Sigmoid colon (tissue), 7 donors: ENCODE measurements around the gene SREK1. TPM values are rescaled to one million over a fixed set of nuclear protein-coding genes. Genes with fewer than 3 reads are reported as not detected.

ENCODE experiments used
- DNase-seq: peaks from one replicate; pipeline ENCODE4 v3.0.0-alpha.2; 2019
- H3K27ac ChIP-seq, 4 donors: fragments of 200-600 bp; sonication (generic); one replicate each; pipeline ENCODE4 v1.5.1; 2016 to 2019; ENCODE audit warnings: mild to moderate bottlenecking in 1 of 4
- H3K27me3 ChIP-seq, 3 donors: fragments of 200-600 bp; sonication (generic); one replicate each; pipeline ENCODE4 v1.5.1; 2019; ENCODE audit warnings: mild to moderate bottlenecking in 1 of 3
- H3K36me3 ChIP-seq, 4 donors: fragments of 200-600 bp; sonication (generic); one replicate each; pipeline ENCODE4 v1.5.1; 2016 to 2019
- H3K4me1 ChIP-seq, 4 donors: fragments of 200-600 bp; sonication (generic); one replicate each; pipeline ENCODE4 v1.5.1; 2017 to 2019
- H3K4me3 ChIP-seq, 4 donors: fragments of 200-600 bp; sonication (generic); one replicate each; pipeline ENCODE4 v1.5.1; 2017 to 2019; ENCODE audit warnings: mild to moderate bottlenecking in 2 of 4, moderate library complexity in 1 of 4
- H3K9me3 ChIP-seq, 4 donors: fragments of 200-600 bp in 3 of 4; sonication (generic) in 3 of 4; one replicate each; pipeline versions ENCODE4 v1.5.1 to v1.6.1; 2013 to 2019
- CTCF ChIP-seq, 4 experiments: fragments of 450-650 bp in 3 of 4; fragments of 200-600 bp in 1 of 4; IDR thresholded peaks; one replicate each; pipeline ENCODE4 v1.5.1; 2016 to 2019; ENCODE audit warnings: antibody characterized with exemption in 4 of 4, mild to moderate bottlenecking in 3 of 4, moderate library complexity in 2 of 4
- EP300 ChIP-seq, 4 donors: sonication (generic); formaldehyde crosslinking; IDR thresholded peaks; one replicate each; pipeline ENCODE4 v1.6.1; 2017; ENCODE audit warnings: antibody characterized with exemption in 4 of 4
- POLR2A ChIP-seq, 2 donors: fragments of 450-650 bp; IDR thresholded peaks; one replicate each; pipeline ENCODE4 v1.6.1; 2016; ENCODE audit warnings: antibody characterized with exemption in 2 of 2, mild to moderate bottlenecking in 2 of 2, moderate library complexity in 2 of 2
- POLR2AphosphoS5 ChIP-seq, 4 donors: sonication (generic); formaldehyde crosslinking; IDR thresholded peaks; one replicate each; pipeline ENCODE4 v1.6.1; 2017; ENCODE audit warnings: antibody characterized with exemption in 4 of 4
- WGBS, 2 donors: extraction: QIAGEN DNeasy Blood & Tissue Kit; methylation state at CpG; one replicate each; pipeline ENCODE4 v1.1.7; 2013; 5-methylcytosine and 5-hydroxymethylcytosine counted together
- intact Hi-C: fragments of 100-400 bp; cut with DNase I; formaldehyde crosslinking; loops from one replicate; pipeline ENCODE4 v1.15.1; 2023
- polyA plus RNA-seq, 3 donors: library from polyadenylated mRNA; stranded (reverse); fragments of 200-250 nt; gene quantifications; one replicate each; pipeline ENCODE4 v1.2.3, GENCODE V29; 2013
- total RNA-seq, 4 donors: library from RNA; depleted of rRNA; stranded (reverse); fragments of >200 nt; gene quantifications; one replicate each; pipeline ENCODE4 v1.1.0, GENCODE V29; 2016
- donor health status: healthy with polysubstance abuse.
- donor health status: Bipolar disorder and iron deficiency.
- donor health status: healthy.

SREK1 gene
- total and polyA plus RNA-seq, 7 donors: 9.0 to 127 (median 63.5) TPM

- Histone ChIP-seq H3K9me3 (peaks cover 0 to 2% (median 0%) of the 10 kb centered on the region in 4 donors), H3K27me3 (no peaks in the 10 kb centered on the region), H3K4me3 (no peak overlapping the region), H3K27ac (no peak overlapping the region), H3K36me3 (no peaks in the 10 kb centered on the region), H3K4me1 (no peaks in the 10 kb centered on the region)
- TF ChIP-seq POLR2AphosphoS5 (IDR thresholded peaks at IDR 0.05): no peak
- peak in 2 of 4 experiments; percentile 11 to 22 for TF ChIP-seq CTCF (IDR thresholded peaks at IDR 0.05)
- 58 to 62% methylated on average over 4 of the region's 4 CpGs for WGBS, 2 donors
- intact Hi-C loops: loop anchor here (5.0 kb wide), 1 partner anchor 51 kb away; no protein-coding TSS in a partner anchor
- DNase-seq: no peak
Measured at GRCh38 chr5:66223637-66224036, 79.5 kb downstream of the SREK1 start.

- no peak overlapping the region for H3K4me3 ChIP-seq
- no peaks in the 10 kb centered on the region for H3K27me3 ChIP-seq
- no peaks in the 10 kb centered on the region for H3K36me3 ChIP-seq
- TF ChIP-seq POLR2A (IDR thresholded peaks at IDR 0.05): no peak
- TF ChIP-seq CTCF (IDR thresholded peaks at IDR 0.05): no peak
- no peak for TF ChIP-seq POLR2AphosphoS5 (IDR thresholded peaks at IDR 0.05)
- TF ChIP-seq EP300 (IDR thresholded peaks at IDR 0.05): no peak
- H3K4me1 ChIP-seq: no peaks in the 10 kb centered on the region
- WGBS, 2 donors: 92% methylated on average over 3 of the region's 3 CpGs
- H3K9me3 ChIP-seq: peaks cover 0 to 2% (median 0%) of the 10 kb centered on the region in 4 donors
- DNase-seq: no peak
- intact Hi-C loops: loop anchor here (5.0 kb wide), 1 partner anchor 52 kb away; no protein-coding TSS in a partner anchor
- H3K27ac ChIP-seq: no peak overlapping the region
Measured at GRCh38 chr5:66224274-66224673, 80.2 kb downstream of the SREK1 start.

GRCh38 chr5:66224773-66225553, 80.9 kb downstream of the SREK1 start:
- DNase-seq: no peak
- 87 to 91% methylated on average over 8 of the region's 8 CpGs for whole genome bisulfite sequencing, 2 donors
- no peaks in the 10 kb centered on the region for H3K36me3 ChIP-seq
- TF ChIP-seq CTCF (IDR thresholded peaks at IDR 0.05): no peak
- no peak for TF ChIP-seq POLR2AphosphoS5 (IDR thresholded peaks at IDR 0.05)
- TF ChIP-seq POLR2A (IDR thresholded peaks at IDR 0.05): no peak
- TF ChIP-seq EP300 (IDR thresholded peaks at IDR 0.05): no peak
- H3K4me1 ChIP-seq: no peaks in the 10 kb centered on the region
- H3K9me3 ChIP-seq: peaks cover 0 to 2% (median 0%) of the 10 kb centered on the region in 4 donors
- intact Hi-C loops: loop anchor here (5.0 kb wide), 1 partner anchor 53 kb away; no protein-coding TSS in a partner anchor
- H3K27me3 ChIP-seq: no peaks in the 10 kb centered on the region
- no peak overlapping the region for H3K4me3 ChIP-seq
- no peak overlapping the region for H3K27ac ChIP-seq

GRCh38 chr5:66230551-66230950, 86.5 kb downstream of the SREK1 start:
- no peaks in the 10 kb centered on the region for H3K27me3 ChIP-seq
- intact Hi-C loops: no loop called here
- DNase-seq: no peak
- peaks cover 0 to 2% (median 0%) of the 10 kb centered on the region in 4 donors for H3K9me3 ChIP-seq
- no peak overlapping the region for H3K4me3 ChIP-seq
- no peaks in the 10 kb centered on the region for H3K4me1 ChIP-seq
- H3K36me3 ChIP-seq: no peaks in the 10 kb centered on the region
- 84 to 94% methylated on average over 1 of the region's 1 CpG for WGBS, 2 donors
- no peak for TF ChIP-seq POLR2A (IDR thresholded peaks at IDR 0.05)
- TF ChIP-seq POLR2AphosphoS5 (IDR thresholded peaks at IDR 0.05): no peak
- no peak for TF ChIP-seq CTCF (IDR thresholded peaks at IDR 0.05)
- TF ChIP-seq EP300 (IDR thresholded peaks at IDR 0.05): no peak
- H3K27ac ChIP-seq: no peak overlapping the region
